Measurements from ENCODE around the gene PTPRN2. TPM values are rescaled to one million over a fixed set of nuclear protein-coding genes. Genes with fewer than 3 reads are reported as not detected.

PTPRN2 gene
- total and polyA plus RNA-seq, 2 of the 8 experiments (the other 6 are each of a cell fraction or from before 2014, with no cell fraction given), result 2.6 to 4.5 TPM

DNA sequence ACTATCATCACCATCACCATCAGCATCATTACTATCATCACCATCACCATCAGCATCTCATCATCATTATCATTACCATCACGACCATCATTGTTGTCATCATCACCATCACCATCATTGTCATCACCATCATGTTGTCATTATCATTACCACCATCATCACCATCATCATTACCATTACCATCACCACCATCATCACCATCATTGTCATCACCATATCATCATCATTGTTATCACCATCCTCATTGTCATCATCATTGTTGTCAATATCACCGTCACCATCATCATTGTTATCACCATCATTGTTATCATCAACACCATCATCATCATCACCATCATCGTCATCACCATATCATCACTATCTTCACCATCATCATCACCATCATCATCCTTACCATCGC lies 124.3 kb downstream of the PTPRN2 start (continued):
- TF ChIP-seq JUND (IDR thresholded peaks at IDR 0.05; ENCODE audit: low read length), result no peak

All from H1 (cell line).